Measurements from ENCODE around the gene CCDC28B. TPM values are rescaled to one million over a fixed set of nuclear protein-coding genes. Genes with fewer than 3 reads are reported as not detected.
A peak's percentile ranks its signal among the peaks of the same experiment; 100 is the strongest.

Gene CCDC28B
- total RNA-seq, 4 donors from 2014 or later: 2.7 to 12.0 (median 6.2) TPM

DNA sequence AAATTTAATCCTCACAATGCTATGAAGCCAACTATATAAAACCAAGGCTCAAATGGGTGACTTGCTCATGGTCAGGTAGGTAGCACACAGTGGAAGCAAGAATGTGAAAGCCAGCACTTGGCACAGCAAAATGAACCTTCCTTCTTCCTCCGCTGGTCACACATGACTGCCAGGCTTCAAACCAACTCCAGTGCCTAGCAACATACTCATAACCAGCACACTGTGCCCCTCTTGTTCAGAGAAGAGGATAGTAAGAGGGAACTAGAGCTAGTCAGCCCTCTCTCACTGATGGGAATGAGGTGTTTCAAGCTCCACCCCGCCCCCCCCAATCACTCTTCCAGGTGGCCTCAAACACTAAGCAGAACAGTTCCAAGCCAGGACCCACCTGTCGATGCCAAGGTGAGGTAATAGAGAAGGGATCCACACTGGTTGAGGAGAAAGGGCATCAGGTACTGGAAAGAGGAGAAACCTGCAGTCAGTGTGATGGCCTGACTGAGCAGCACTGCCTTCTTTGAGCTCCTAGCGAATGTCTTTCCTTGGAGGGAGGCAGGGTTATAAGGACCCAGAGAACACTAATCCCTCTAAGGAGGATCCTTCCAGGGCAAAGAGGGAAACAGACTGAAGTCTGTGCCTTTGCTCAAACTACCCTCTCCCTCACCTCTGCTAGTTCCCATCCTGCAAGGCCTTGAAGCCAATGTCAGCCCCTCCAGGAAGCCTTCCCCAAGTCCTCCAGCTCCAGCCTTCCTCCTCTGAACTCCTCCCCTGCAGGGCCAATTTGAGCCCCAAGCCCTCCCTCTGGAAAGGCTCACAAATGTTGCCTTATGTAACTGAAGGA, 20.6 kb downstream of the CCDC28B start:
- Histone ChIP-seq H3K36me3 (peaks cover 0 to 66% (median 10%) of the 10 kb centered on the region in 3 donors), H3K4me1 (peaks cover 0 to 54% (median 23%) of the 10 kb centered on the region in 4 donors), H3K27ac (peak overlapping the region in 2 of 4 donors; percentile 92 to 96), H3K27me3 (no peaks in the 10 kb centered on the region), H3K9me3 (no peaks in the 10 kb centered on the region), H3K4me3 (peak overlapping the region; percentile 68 to 99 (median 84))
- 82 to 88% methylated on average over 4 of the region's 4 CpGs for WGBS, 2 donors
- DNase-seq (ENCODE audit: low spot score in 2 of 2): no peak
- TF ChIP-seq EP300 (IDR thresholded peaks at IDR 0.05) (no peak), POLR2A (IDR thresholded peaks at IDR 0.05) (no peak)

DNA sequence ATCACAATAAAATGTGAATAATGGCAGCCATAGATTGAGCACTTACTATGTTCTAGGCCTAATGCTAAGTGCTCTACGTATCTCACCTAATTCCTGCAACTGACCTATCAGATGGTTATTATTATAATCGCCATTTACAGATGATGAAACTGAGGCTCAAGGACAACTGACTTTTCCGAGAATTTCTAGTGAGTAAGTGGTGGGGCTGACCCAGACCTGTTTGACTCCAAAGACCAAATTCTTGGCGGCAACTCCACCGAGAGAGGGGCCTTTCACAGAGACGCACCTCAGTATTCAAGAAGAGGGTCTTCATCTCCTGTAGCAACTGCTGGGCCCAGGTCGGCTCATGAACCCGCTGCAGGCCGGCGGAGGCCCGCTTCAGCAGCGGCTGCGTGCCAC, 21.2 kb downstream of the CCDC28B start:
- 6 to 7% methylated on average over 7 to 12 of the region's 13 CpGs for WGBS, 2 donors
- no peak for DNase-seq (ENCODE audit: low spot score in 2 of 2)
- TF ChIP-seq EP300 (IDR thresholded peaks at IDR 0.05) (no peak), POLR2A (IDR thresholded peaks at IDR 0.05) (no peak)
- TF ChIP-seq, protein P1, sequence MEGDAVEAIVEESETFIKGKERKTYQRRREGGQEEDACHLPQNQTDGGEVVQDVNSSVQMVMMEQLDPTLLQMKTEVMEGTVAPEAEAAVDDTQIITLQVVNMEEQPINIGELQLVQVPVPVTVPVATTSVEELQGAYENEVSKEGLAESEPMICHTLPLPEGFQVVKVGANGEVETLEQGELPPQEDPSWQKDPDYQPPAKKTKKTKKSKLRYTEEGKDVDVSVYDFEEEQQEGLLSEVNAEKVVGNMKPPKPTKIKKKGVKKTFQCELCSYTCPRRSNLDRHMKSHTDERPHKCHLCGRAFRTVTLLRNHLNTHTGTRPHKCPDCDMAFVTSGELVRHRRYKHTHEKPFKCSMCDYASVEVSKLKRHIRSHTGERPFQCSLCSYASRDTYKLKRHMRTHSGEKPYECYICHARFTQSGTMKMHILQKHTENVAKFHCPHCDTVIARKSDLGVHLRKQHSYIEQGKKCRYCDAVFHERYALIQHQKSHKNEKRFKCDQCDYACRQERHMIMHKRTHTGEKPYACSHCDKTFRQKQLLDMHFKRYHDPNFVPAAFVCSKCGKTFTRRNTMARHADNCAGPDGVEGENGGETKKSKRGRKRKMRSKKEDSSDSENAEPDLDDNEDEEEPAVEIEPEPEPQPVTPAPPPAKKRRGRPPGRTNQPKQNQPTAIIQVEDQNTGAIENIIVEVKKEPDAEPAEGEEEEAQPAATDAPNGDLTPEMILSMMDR (IDR thresholded peaks at IDR 0.05): no peak
- H3K36me3 ChIP-seq: peaks cover 0 to 66% (median 13%) of the 10 kb centered on the region in 3 donors
- peak overlapping the region in 3 of 4 donors; percentile 91 to 96 (median 92) for H3K27ac ChIP-seq
- peaks cover 0 to 51% (median 23%) of the 10 kb centered on the region in 4 donors for H3K4me1 ChIP-seq
- H3K27me3 ChIP-seq: no peaks in the 10 kb centered on the region
- peak overlapping the region; percentile 68 to 99 (median 84) for H3K4me3 ChIP-seq
- no peaks in the 10 kb centered on the region for H3K9me3 ChIP-seq

DNA sequence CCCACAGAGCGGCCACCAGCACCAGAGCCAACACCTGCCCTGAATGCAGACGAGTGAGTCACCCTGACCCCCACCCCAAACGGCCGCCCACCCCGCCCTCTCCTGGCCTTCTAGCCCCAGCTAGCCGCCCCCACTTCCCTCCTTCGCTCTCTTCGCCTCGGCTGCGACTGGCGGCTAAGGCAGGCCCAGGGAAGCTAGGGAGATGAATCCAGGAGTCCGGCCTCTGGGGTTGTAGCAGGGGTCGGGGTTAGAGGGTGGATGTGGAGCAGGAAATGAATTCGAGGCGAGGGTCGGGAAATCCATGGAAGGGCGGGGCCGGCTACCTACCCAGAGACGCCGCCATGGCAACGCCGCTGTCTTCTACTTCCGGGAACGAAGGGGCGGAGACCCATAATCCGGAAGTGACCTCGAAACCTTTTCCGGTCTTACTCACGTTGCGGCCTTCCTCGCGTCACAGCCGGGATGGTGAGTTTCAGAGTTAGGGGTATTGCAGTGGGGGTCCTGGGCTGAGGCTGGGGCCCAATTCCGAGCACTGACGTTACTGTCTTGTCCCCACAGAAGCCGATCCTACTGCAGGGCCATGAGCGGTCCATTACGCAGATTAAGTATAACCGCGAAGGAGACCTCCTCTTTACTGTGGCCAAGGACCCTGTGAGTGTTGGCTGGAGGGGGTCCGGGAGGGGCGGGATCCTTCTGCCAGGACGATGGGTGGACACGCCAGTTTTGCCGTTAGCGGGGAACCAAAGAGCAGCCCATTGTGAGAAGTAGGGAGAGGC, 21.8 kb downstream of the CCDC28B start, which contains the start of the genes EIF3I and TMEM234:
Gene EIF3I (plus strand): TSS at position 428 of the 776 bp plus-strand sequence. CDS start 35 bp downstream, at position 463.
Gene TMEM234 (minus strand): TSS at position 374 of the 776 bp plus-strand sequence. CDS start 31 bp downstream, at position 343.
- H3K27me3 ChIP-seq: no peaks in the 10 kb centered on the region
- no peaks in the 10 kb centered on the region for H3K9me3 ChIP-seq
- H3K27ac ChIP-seq: peak within 1 kb of the TSS; percentile 80 to 96 (median 92)
- peaks cover 0 to 51% (median 23%) of the 10 kb centered on the region in 4 donors for H3K4me1 ChIP-seq
- peak within 1 kb of the TSS; percentile 68 to 99 (median 84) for H3K4me3 ChIP-seq
- peak; percentile 85 to 96 for DNase-seq (ENCODE audit: low spot score in 2 of 2)
- TF ChIP-seq EP300 (IDR thresholded peaks at IDR 0.05) (peak; percentile 87 to 95), POLR2A (IDR thresholded peaks at IDR 0.05) (peak; percentile 72 to 80)
- TF ChIP-seq, protein P1 (IDR thresholded peaks at IDR 0.05): no peak
- WGBS, 2 donors: 0 to 1% methylated on average over 40 to 46 of the region's 46 CpGs
- peaks cover 0 to 65% (median 13%) of the 10 kb centered on the region in 3 donors for H3K36me3 ChIP-seq

DNA sequence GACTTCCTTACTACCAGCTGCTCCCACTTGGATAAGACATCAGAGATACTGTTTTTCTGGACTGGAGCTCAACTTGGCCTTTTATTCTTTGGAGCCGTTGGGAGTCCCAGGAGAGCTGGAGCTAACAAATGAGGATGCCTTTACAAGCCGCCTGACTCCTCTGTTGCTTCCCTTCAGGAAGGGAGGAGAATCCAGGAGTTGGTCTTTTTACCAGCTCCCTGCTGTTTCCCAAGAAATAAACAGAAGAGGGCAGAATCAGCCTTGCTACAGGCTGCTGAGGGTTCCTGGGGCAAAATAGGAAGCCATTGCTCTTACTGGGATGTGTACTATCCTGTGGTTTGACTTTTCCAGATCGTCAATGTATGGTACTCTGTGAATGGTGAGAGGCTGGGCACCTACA, 23.3 kb downstream of the CCDC28B start:
- WGBS, 2 donors: 50 to 63% methylated on average over 3 of the region's 3 CpGs
- TF ChIP-seq EP300 (IDR thresholded peaks at IDR 0.05) (no peak), POLR2A (IDR thresholded peaks at IDR 0.05) (no peak)
- TF ChIP-seq, protein P1 (IDR thresholded peaks at IDR 0.05): no peak
- H3K27ac ChIP-seq: peak overlapping the region in 2 of 4 donors; percentile 4 to 92
- peaks cover 0 to 51% (median 23%) of the 10 kb centered on the region in 4 donors for H3K4me1 ChIP-seq
- H3K27me3 ChIP-seq: no peaks in the 10 kb centered on the region
- H3K9me3 ChIP-seq: no peaks in the 10 kb centered on the region
- peak overlapping the region in 1 of 4 donors; percentile 77 for H3K4me3 ChIP-seq
- DNase-seq (ENCODE audit: low spot score in 2 of 2): no peak
- peaks cover 0 to 65% (median 20%) of the 10 kb centered on the region in 3 donors for H3K36me3 ChIP-seq

DNA sequence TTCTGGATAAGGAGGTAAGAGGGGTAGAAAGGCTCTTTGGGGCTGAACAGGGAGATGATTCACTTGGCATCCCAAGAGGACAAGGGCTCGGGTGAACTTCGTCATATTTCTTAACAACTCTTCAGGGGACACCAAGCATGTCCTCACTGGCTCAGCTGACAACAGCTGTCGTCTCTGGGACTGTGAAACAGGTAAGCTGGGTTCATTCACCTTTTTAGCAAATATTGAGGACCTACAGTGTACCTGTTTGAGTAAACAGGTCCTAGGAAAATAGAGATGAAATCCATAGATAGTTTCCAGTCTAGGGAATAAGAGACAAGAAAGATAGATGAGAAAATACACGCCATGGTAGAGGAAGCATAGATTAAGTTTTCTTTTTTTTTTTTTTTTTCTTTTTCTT, 23.9 kb downstream of the CCDC28B start:
- peak overlapping the region in 1 of 4 donors; percentile 92 for H3K27ac ChIP-seq
- no peak overlapping the region for H3K4me3 ChIP-seq
- no peaks in the 10 kb centered on the region for H3K9me3 ChIP-seq
- TF ChIP-seq POLR2A (IDR thresholded peaks at IDR 0.05): no peak
- TF ChIP-seq, protein P1 (IDR thresholded peaks at IDR 0.05): no peak
- no peak for TF ChIP-seq EP300 (IDR thresholded peaks at IDR 0.05)
- peaks cover 0 to 47% (median 23%) of the 10 kb centered on the region in 4 donors for H3K4me1 ChIP-seq
- H3K36me3 ChIP-seq: peaks cover 0 to 65% (median 20%) of the 10 kb centered on the region in 3 donors
- WGBS, 2 donors: 88 to 92% methylated on average over 4 of the region's 4 CpGs
- H3K27me3 ChIP-seq: no peaks in the 10 kb centered on the region
- no peak for DNase-seq (ENCODE audit: low spot score in 2 of 2)

Measured in tibial nerve (tissue), 4 donors.